ENCODE data around the gene C16orf87. TPM values are rescaled to one million over a fixed set of nuclear protein-coding genes. Genes with fewer than 3 reads are reported as not detected.

Gene C16orf87
- polyA plus RNA-seq, 4 donors: 27.6 to 38.8 (median 36.1) TPM

GRCh38 chr16:46844771-46845170 lies 13.8 kb upstream of the C16orf87 start:
- no peak for DNase-seq (ENCODE audit: low read depth in 4 of 4, low spot score in 3 of 4)

GRCh38 chr16:46843898-46844642 lies 13.1 kb upstream of the C16orf87 start:
- no peak for DNase-seq (ENCODE audit: low read depth in 4 of 4, low spot score in 3 of 4)

DNA sequence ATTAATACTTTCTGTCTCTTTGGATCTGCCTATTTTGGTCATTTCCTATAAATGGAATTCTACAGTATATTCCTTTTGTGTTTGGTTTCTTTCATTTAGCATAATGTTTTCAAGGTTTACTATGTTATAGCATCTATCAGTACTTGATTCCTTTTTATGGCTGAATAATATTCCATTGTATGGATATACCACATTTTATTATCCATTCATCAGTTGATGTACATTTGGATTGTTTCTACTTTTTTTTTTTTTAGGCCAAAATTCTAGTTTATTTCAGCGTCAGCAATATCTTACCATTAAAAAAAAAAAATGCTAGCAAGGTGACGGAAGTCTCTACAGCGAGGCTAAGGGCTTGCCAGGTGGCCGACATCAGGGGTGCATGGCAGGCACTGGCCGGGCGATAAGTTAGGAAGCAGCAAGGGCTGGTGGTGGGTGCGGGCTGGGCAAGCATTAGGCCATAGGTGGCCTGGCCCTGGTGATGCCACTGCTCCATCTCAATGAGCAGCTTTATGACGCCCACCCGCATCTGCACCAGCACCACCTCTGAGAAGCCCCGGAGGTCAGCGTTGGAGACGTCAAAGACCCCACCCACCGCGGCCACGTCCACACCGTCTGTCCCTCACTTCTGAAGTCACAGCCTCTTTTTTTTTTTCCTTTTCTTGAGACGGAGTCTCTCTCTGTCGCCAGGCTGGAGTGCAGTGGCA lies 11.4 kb upstream of the C16orf87 start:
- DNase-seq (ENCODE audit: low read depth in 4 of 4, low spot score in 3 of 4): no peak

DNA sequence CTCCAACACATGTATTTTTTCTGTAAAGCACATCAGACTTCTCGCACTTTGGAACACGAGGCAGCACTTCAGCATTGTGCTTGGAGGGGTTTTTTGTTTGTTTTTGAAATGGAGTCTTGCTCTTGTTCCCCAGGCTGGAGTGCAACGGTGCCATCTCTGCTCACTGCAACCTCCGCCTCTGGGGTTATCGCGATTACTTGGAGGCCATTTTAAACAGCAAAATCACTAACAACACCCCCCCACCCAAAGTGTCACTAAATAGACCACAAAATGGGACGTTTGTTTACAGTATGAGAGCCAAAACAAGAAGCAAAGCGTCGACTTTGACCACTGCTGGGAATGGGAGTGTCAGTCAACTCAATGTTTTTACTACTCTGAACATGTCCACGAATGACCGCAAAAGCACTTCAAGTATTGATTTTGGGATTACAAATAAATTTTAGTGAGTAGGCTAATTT lies 9.0 kb upstream of the C16orf87 start:
- DNase-seq (ENCODE audit: low read depth in 4 of 4, low spot score in 3 of 4): no peak

GRCh38 chr16:46836534-46837530 lies 5.9 kb upstream of the C16orf87 start:
- no peak for DNase-seq (ENCODE audit: low read depth in 4 of 4, low spot score in 3 of 4)

DNA sequence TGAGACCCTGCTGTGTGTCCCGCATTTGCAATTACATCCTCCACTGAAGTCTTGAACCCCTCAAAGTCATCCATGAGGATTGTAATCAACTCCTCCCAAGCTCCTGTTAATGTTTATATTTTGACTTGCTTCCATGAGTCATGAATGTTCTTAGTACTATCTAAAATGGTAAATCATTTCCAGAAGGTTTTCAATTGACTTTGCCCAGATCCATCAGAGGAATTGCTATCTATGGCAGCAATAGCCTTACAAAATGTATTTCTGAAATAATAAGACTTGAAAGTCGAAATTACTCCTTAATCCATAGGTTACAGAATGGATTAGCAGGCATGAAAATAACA lies 2.5 kb upstream of the C16orf87 start:
- no peak for DNase-seq (ENCODE audit: low read depth in 4 of 4, low spot score in 3 of 4)

GRCh38 chr16:46832757-46833459 lies 1.9 kb upstream of the C16orf87 start:
- DNase-seq (ENCODE audit: low read depth in 4 of 4, low spot score in 3 of 4): no peak

DNA sequence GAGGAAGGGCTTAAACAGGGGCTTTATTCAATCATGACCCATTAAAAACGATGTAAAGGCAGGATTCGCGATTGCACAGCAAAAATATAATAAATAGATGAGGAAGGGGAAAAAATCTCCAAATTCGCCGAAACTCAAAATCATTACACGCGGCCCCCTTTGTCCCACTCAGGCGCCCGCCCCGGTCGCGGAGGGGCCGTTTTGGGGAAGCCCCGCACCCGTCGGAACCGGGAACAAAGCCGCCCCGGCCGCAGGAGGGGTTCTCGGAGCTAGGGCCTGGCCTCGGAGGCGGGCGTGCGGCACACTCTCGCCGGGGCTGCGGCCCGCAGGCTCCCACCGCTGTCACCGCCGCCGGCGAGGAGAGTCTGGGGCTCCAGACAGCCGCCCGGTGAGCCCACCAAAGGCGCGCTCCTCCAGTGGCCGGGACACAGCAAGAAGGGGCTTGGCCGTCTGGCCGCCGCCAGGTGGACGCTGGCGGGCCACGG lies 521 bp downstream of the C16orf87 start:
- peak in 1 of 4 donors; percentile 16 for DNase-seq (ENCODE audit: low read depth in 4 of 4, low spot score in 3 of 4)

- no peak for DNase-seq (ENCODE audit: low read depth in 4 of 4, low spot score in 3 of 4)
Observed at GRCh38 chr16:46828943-46829342, 2.0 kb downstream of the C16orf87 start.

- DNase-seq (ENCODE audit: low read depth in 4 of 4, low spot score in 3 of 4): no peak
Observed at GRCh38 chr16:46828292-46828691, 2.7 kb downstream of the C16orf87 start.

- no peak for DNase-seq (ENCODE audit: low read depth in 4 of 4, low spot score in 3 of 4)
Observed at GRCh38 chr16:46826631-46827030, 4.3 kb downstream of the C16orf87 start.

GRCh38 chr16:46822270-46822669 lies 8.7 kb downstream of the C16orf87 start:
- DNase-seq (ENCODE audit: low read depth in 4 of 4, low spot score in 3 of 4): no peak

GRCh38 chr16:46817961-46818360 lies 13.0 kb downstream of the C16orf87 start:
- DNase-seq (ENCODE audit: low read depth in 4 of 4, low spot score in 3 of 4): no peak

DNA sequence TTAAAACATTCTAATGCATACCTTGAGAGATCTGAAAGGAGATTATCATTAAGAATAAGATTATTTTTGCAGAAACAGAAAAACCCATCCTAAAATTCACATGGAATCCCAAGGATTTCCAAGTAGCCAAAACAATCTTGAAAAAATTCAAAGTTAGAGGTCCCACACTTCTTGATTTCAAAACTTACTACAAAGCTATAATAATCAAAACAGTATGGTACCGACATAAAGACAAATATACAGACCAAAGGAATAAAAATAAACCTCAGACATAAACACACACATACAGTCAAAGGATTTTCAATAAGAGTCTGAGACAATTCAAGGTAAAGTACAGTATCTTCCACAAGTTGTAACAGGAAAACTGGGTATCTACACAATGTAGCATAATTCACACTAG lies 16.2 kb downstream of the C16orf87 start:
- no peak for DNase-seq (ENCODE audit: low read depth in 4 of 4, low spot score in 3 of 4)

GRCh38 chr16:46813611-46814010 lies 17.4 kb downstream of the C16orf87 start:
- DNase-seq (ENCODE audit: low read depth in 4 of 4, low spot score in 3 of 4): no peak

DNA sequence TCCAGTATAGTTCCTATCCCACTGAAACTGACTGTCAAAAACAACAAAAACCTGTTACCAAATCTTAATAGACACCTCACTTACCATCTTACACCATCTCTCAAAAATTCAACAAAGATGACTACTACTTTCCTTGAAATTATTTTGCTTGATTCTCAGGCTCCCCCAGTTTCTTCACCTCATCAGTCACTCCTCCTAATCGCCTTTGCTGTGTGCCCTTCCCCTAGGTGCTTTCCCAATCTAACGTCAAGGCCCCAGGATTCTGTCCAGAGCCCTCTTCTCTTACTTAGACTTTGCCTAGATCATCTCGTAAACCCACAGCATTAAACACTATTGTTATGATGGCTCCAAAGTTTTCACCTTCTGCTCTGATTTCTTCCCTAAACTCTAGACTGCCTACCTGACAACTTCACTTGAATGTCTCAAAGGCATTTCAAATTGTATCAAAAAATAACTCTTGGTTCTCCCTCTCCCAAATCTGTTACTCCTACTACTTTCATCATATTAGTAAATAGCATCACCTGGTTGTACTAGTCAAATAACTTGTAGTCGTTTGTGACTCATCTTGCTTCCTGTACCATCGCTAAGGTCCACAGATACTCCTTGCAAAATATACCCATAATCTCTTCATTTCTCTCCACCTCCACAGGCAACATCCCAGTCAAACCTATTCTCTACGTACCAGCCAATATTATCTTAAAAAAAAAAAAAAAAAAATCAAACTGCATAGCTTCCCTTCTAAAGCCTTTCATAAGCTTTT lies 18.0 kb downstream of the C16orf87 start:
- no peak for DNase-seq (ENCODE audit: low read depth in 4 of 4, low spot score in 3 of 4)

DNA sequence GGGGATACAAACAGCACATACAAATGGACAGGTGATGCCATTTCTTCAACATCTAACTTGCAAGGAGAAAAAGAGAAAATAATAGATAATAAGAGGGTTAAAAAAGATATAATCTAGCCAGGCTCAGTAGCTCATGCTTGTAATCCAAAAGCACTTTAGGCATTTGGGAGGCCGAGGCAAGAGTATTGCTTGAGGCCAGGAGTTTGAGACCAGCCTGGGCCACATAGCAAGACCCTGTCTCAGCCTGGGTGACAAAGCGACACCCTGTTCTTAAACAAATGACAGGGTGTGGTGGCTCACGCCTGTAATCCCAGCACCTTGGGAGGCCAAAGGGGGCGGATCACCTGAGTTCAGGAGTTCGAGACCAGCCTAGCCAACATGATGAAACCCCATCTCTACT lies 19.3 kb downstream of the C16orf87 start:
- DNase-seq (ENCODE audit: low read depth in 4 of 4, low spot score in 3 of 4): no peak

- DNase-seq (ENCODE audit: low read depth in 4 of 4, low spot score in 3 of 4): no peak
Observed at GRCh38 chr16:46808997-46809396, 22.0 kb downstream of the C16orf87 start.

DNA sequence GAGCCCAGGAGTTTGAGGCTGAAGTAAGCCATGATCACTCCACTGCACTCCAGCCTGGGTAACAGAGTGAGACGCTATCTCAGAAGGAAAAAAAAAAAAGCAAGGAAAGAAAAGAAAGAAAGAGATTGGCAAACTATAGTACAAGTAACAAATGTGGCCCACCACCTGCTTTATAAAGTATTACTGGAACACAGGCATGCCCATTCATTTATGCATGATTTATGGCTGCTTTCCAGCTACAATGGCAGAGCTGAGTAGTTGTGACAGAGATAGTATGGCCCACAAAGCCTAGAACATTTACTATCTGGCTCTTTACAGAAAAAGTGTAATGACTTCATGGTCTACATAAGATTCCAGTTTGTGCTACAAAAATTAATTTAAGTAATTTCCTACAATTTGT lies 23.6 kb downstream of the C16orf87 start:
- no peak for DNase-seq (ENCODE audit: low read depth in 4 of 4, low spot score in 3 of 4)

DNA sequence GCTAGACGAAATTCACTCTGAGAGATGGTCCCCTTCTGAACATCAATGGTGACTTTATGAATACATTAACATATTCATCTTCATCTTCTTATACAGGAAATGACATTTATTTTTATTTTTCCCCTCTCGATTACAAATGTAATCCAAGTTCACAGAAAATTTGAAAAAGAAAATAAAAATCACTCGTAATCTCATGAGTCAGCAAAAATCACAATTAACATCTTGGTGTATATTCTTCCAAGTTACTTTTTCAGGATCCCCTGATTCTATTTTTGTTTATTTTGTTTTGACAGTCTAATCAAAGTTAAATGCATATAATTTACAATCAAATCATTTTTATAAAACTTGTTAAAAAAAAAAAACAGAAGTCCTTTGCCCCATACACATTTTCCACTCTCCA lies 27.6 kb downstream of the C16orf87 start:
- no peak for DNase-seq (ENCODE audit: low read depth in 4 of 4, low spot score in 3 of 4)
